NT2/D1 (cell line): ENCODE results near the gene RPN2.

Source experiments
- SUZ12 ChIP-seq: IDR thresholded peaks from 2 replicates; pipeline ENCODE4 v1.6.1; 2011; ENCODE audit not compliant: insufficient read length, insufficient read depth; ENCODE audit errors: extremely low read depth
- YY1 ChIP-seq: IDR thresholded peaks from 2 replicates; pipeline ENCODE4 v1.6.1; 2011; ENCODE audit not compliant: insufficient read length, insufficient read depth
- ZNF274 ChIP-seq: IDR thresholded peaks from 2 replicates; pipeline ENCODE4 v1.6.1; 2011; ENCODE audit warnings: mild to moderate bottlenecking, low read depth, low read length

GRCh38 chr20:37254114-37254878 is 75.2 kb downstream of the RPN2 start:
- TF ChIP-seq SUZ12 (no peak), YY1 (no peak), ZNF274 (no peak)
